ENCODE results near the gene ATXN7. TPM values are rescaled to one million over a fixed set of nuclear protein-coding genes. Genes with fewer than 3 reads are reported as not detected.

Gene ATXN7
- total RNA-seq, 1 donor from 2014 or later: 22.1 TPM

GRCh38 chr3:63905731-63906620, 42.3 kb downstream of the ATXN7 start:
- TF ChIP-seq CTCF (IDR thresholded peaks at IDR 0.05; ENCODE audit: partially characterized antibody, unreplicated experiment): no peak
- H3K27me3 Mint-ChIP-seq (ENCODE audit: unreplicated experiment): no peaks in the 10 kb centered on the region
- DNase-seq: no peak
- H3K27ac Mint-ChIP-seq (ENCODE audit: unreplicated experiment): no peak overlapping the region
- H3K9me3 Mint-ChIP-seq (ENCODE audit: unreplicated experiment): no peaks in the 10 kb centered on the region
- H3K4me3 Mint-ChIP-seq (ENCODE audit: unreplicated experiment): no peak overlapping the region
- no peaks in the 10 kb centered on the region for H3K36me3 Mint-ChIP-seq (ENCODE audit: unreplicated experiment)
- H3K4me1 Mint-ChIP-seq (ENCODE audit: low read depth, unreplicated experiment): no peaks in the 10 kb centered on the region

- no peak for TF ChIP-seq CTCF (IDR thresholded peaks at IDR 0.05; ENCODE audit: partially characterized antibody, unreplicated experiment)
- Mint-ChIP-seq H3K27ac (ENCODE audit: unreplicated experiment) (no peak overlapping the region), H3K9me3 (ENCODE audit: unreplicated experiment) (peaks cover 5% of the 10 kb centered on the region), H3K27me3 (ENCODE audit: unreplicated experiment) (peaks cover 6% of the 10 kb centered on the region), H3K4me1 (ENCODE audit: low read depth, unreplicated experiment) (peaks cover 3% of the 10 kb centered on the region), H3K36me3 (ENCODE audit: unreplicated experiment) (no peaks in the 10 kb centered on the region), H3K4me3 (ENCODE audit: unreplicated experiment) (no peak overlapping the region)
- no peak for DNase-seq
These were observed 44.5 kb downstream of the ATXN7 start for GRCh38 chr3:63908081-63908736.

GRCh38 chr3:63908776-63909175, 45.1 kb downstream of the ATXN7 start:
- peaks cover 5% of the 10 kb centered on the region for H3K9me3 Mint-ChIP-seq (ENCODE audit: unreplicated experiment)
- peaks cover 3% of the 10 kb centered on the region for H3K4me1 Mint-ChIP-seq (ENCODE audit: low read depth, unreplicated experiment)
- no peak for DNase-seq
- no peaks in the 10 kb centered on the region for H3K36me3 Mint-ChIP-seq (ENCODE audit: unreplicated experiment)
- no peak for TF ChIP-seq CTCF (IDR thresholded peaks at IDR 0.05; ENCODE audit: partially characterized antibody, unreplicated experiment)
- no peak overlapping the region for H3K27ac Mint-ChIP-seq (ENCODE audit: unreplicated experiment)
- H3K27me3 Mint-ChIP-seq (ENCODE audit: unreplicated experiment): peaks cover 9% of the 10 kb centered on the region
- no peak overlapping the region for H3K4me3 Mint-ChIP-seq (ENCODE audit: unreplicated experiment)

- Mint-ChIP-seq H3K4me1 (ENCODE audit: low read depth, unreplicated experiment) (peaks cover 3% of the 10 kb centered on the region), H3K27ac (ENCODE audit: unreplicated experiment) (no peak overlapping the region), H3K4me3 (ENCODE audit: unreplicated experiment) (no peak overlapping the region), H3K36me3 (ENCODE audit: unreplicated experiment) (no peaks in the 10 kb centered on the region), H3K9me3 (ENCODE audit: unreplicated experiment) (peaks cover 5% of the 10 kb centered on the region), H3K27me3 (ENCODE audit: unreplicated experiment) (peaks cover 11% of the 10 kb centered on the region)
- no peak for TF ChIP-seq CTCF (IDR thresholded peaks at IDR 0.05; ENCODE audit: partially characterized antibody, unreplicated experiment)
- no peak for DNase-seq
These were observed 45.8 kb downstream of the ATXN7 start for GRCh38 chr3:63909431-63909830.

- H3K9me3 Mint-ChIP-seq (ENCODE audit: unreplicated experiment): peaks cover 5% of the 10 kb centered on the region
- no peak overlapping the region for H3K27ac Mint-ChIP-seq (ENCODE audit: unreplicated experiment)
- H3K4me1 Mint-ChIP-seq (ENCODE audit: low read depth, unreplicated experiment): peaks cover 3% of the 10 kb centered on the region
- H3K36me3 Mint-ChIP-seq (ENCODE audit: unreplicated experiment): no peaks in the 10 kb centered on the region
- peaks cover 11% of the 10 kb centered on the region for H3K27me3 Mint-ChIP-seq (ENCODE audit: unreplicated experiment)
- no peak overlapping the region for H3K4me3 Mint-ChIP-seq (ENCODE audit: unreplicated experiment)
- DNase-seq: no peak
- TF ChIP-seq CTCF (IDR thresholded peaks at IDR 0.05; ENCODE audit: partially characterized antibody, unreplicated experiment): no peak
These were observed 46.3 kb downstream of the ATXN7 start for GRCh38 chr3:63910001-63910400.
